Neural progenitor cell (in vitro differentiated cells): ENCODE results near the gene ARPC3. TPM values are rescaled to one million over a fixed set of nuclear protein-coding genes. Genes with fewer than 3 reads are reported as not detected.

Source experiments
- DNase-seq: peaks from one replicate; pipeline ENCODE4 v3.0.0-alpha.2; 2016; ENCODE audit warnings: low spot score
- H2AFZ ChIP-seq: fragments of 200-600 bp; sonication (generic); replicated peaks from 2 replicates; pipeline ENCODE4 v1.6.1; 2016; ENCODE audit warnings: antibody characterized with exemption
- H3F3A ChIP-seq: fragments of 200-600 bp; sonication (generic); 2 replicates; pipeline ENCODE4 v1.6.1; 2016; ENCODE audit warnings: antibody characterized with exemption, low read depth
- H3K27ac ChIP-seq: fragments of 200-600 bp; sonication (generic); 2 replicates; pipeline ENCODE4 v1.5.1; 2016; ENCODE audit warnings: mild to moderate bottlenecking
- H3K27me3 ChIP-seq: fragments of 200-600 bp; sonication (generic); 2 replicates; pipeline ENCODE4 v1.6.1; 2016; ENCODE audit warnings: mild to moderate bottlenecking, moderate library complexity
- H3K36me3 ChIP-seq: fragments of 200-600 bp; sonication (generic); 2 replicates; pipeline ENCODE4 v1.5.1; 2016
- H3K4me1 ChIP-seq: fragments of 200-600 bp; sonication (generic); 2 replicates; pipeline ENCODE4 v1.6.1; 2016; ENCODE audit warnings: mixed run types
- H3K4me2 ChIP-seq: fragments of 200-600 bp; sonication (generic); 2 replicates; pipeline ENCODE4 v1.6.1; 2016
- H3K4me3 ChIP-seq: fragments of 200-600 bp; sonication (generic); 2 replicates; pipeline ENCODE4 v1.5.1; 2016
- H3K79me2 ChIP-seq: fragments of 200-600 bp; sonication (generic); 2 replicates; pipeline ENCODE4 v1.6.1; 2016; ENCODE audit warnings: low read depth
- H3K9ac ChIP-seq: fragments of 200-600 bp; sonication (generic); 2 replicates; pipeline ENCODE4 v1.6.1; 2016
- H3K9me3 ChIP-seq: fragments of 200-600 bp; sonication (generic); 2 replicates; pipeline ENCODE4 v1.5.1; 2016; ENCODE audit warnings: low read depth
- H4K20me1 ChIP-seq: fragments of 200-600 bp; sonication (generic); 2 replicates; pipeline ENCODE4 v1.6.1; 2016; ENCODE audit warnings: low read depth
- H3K27ac Mint-ChIP-seq: 3 replicates; pipeline ENCODE4 v1.8.0; 2021; ENCODE audit warnings: mixed read lengths
- H3K27me3 Mint-ChIP-seq: 2 replicates; pipeline ENCODE4 v1.8.0; 2022; ENCODE audit warnings: low read depth, mild to moderate bottlenecking, inconsistent platforms, moderate library complexity, mixed read lengths; ENCODE audit not compliant: insufficient read depth
- H3K36me3 Mint-ChIP-seq: 3 replicates; pipeline ENCODE4 v1.8.0; 2021; ENCODE audit warnings: mixed read lengths
- H3K4me1 Mint-ChIP-seq: 3 replicates; pipeline ENCODE4 v1.8.0; 2021; ENCODE audit warnings: mixed read lengths
- H3K4me3 Mint-ChIP-seq: 3 replicates; pipeline ENCODE4 v1.8.0; 2021; ENCODE audit warnings: mild to moderate bottlenecking, moderate library complexity, mixed read lengths
- H3K9me3 Mint-ChIP-seq: 3 replicates; pipeline ENCODE4 v1.8.0; 2020; ENCODE audit warnings: mixed read lengths
- CTCF ChIP-seq: fragments of 200-600 bp; sonication (generic); IDR thresholded peaks from 2 replicates; pipeline ENCODE4 v1.5.1; 2017; ENCODE audit warnings: antibody characterized with exemption, mild to moderate bottlenecking
- EZH2 ChIP-seq: fragments of 200-600 bp; sonication (generic); IDR thresholded peaks from 2 replicates; pipeline ENCODE4 v1.6.1; 2017; ENCODE audit warnings: antibody characterized with exemption, mild to moderate bottlenecking, moderate library complexity
- EZH2phosphoT487 ChIP-seq: fragments of 200-600 bp; sonication (generic); IDR thresholded peaks from 2 replicates; pipeline ENCODE4 v1.6.1; 2017; ENCODE audit warnings: antibody characterized with exemption
- total RNA-seq: library from RNA; depleted of rRNA; stranded (reverse); fragments of >200 nt; gene quantifications from 2 replicates; pipeline ENCODE4 v1.2.3, GENCODE V29; 2015; ENCODE audit warnings: low replicate concordance

ARPC3 gene
- total RNA-seq, result 356 and 363 TPM in 2 replicates

- H4K20me1 ChIP-seq, result no peaks in the 10 kb centered on the region
- H3F3A ChIP-seq, result peaks cover 37% of the 10 kb centered on the region
- peaks cover 3% of the 10 kb centered on the region for H3K4me1 ChIP-seq
- peaks cover 13% of the 10 kb centered on the region for H3K4me1 Mint-ChIP-seq
- peak within 1 kb of the TSS; percentile 89 for H3K4me3 ChIP-seq
- no peaks in the 10 kb centered on the region for H3K27me3 Mint-ChIP-seq
- peaks cover 45% of the 10 kb centered on the region for H3K79me2 ChIP-seq
- no peak for TF ChIP-seq EZH2phosphoT487
- no peak for TF ChIP-seq EZH2
- TF ChIP-seq CTCF, result peak; percentile 81
- H3K9me3 Mint-ChIP-seq, result no peaks in the 10 kb centered on the region
- peaks cover 8% of the 10 kb centered on the region for H3K36me3 ChIP-seq
- peak; percentile 96 for DNase-seq
- no peak within 1 kb of the TSS for H3K27ac ChIP-seq
- H3K27ac Mint-ChIP-seq, result peak within 1 kb of the TSS; percentile 94
- H3K9ac ChIP-seq, result peak within 1 kb of the TSS; percentile 59
- peak within 1 kb of the TSS; percentile 99 for H3K4me3 Mint-ChIP-seq
- H3K27me3 ChIP-seq, result no peaks in the 10 kb centered on the region
- H3K4me2 ChIP-seq, result peak within 1 kb of the TSS; percentile 85
- peak within 1 kb of the TSS; percentile 84 for H2AFZ ChIP-seq
- H3K36me3 Mint-ChIP-seq, result peaks cover 9% of the 10 kb centered on the region
- H3K9me3 ChIP-seq, result no peaks in the 10 kb centered on the region
These were observed at the start of gene ARPC3 for GRCh38 chr12:110449799-110450497. Gene ARPC3, minus strand, starts transcription at chr12:110450337. Its CDS starts 77 bp downstream, at chr12:110450260.

GRCh38 chr12:110498984-110499706, 49.0 kb upstream of the ARPC3 start:
- no peak for TF ChIP-seq EZH2
- TF ChIP-seq CTCF, result no peak
- TF ChIP-seq EZH2phosphoT487, result no peak
- H3K9me3 Mint-ChIP-seq, result peaks cover 10% of the 10 kb centered on the region
- no peak for DNase-seq
- no peak overlapping the region for H2AFZ ChIP-seq
- H3K79me2 ChIP-seq, result peaks cover 54% of the 10 kb centered on the region
- H3K4me1 Mint-ChIP-seq, result peaks cover 18% of the 10 kb centered on the region
- H3K4me2 ChIP-seq, result no peak overlapping the region
- no peak overlapping the region for H3K4me3 ChIP-seq
- peaks cover 14% of the 10 kb centered on the region for H3K36me3 Mint-ChIP-seq
- peaks cover 8% of the 10 kb centered on the region for H3K27me3 Mint-ChIP-seq
- H3K27ac Mint-ChIP-seq, result no peak overlapping the region
- H4K20me1 ChIP-seq, result peaks cover 16% of the 10 kb centered on the region
- peaks cover 18% of the 10 kb centered on the region for H3F3A ChIP-seq
- peaks cover 5% of the 10 kb centered on the region for H3K36me3 ChIP-seq
- H3K27me3 ChIP-seq, result peaks cover 11% of the 10 kb centered on the region
- no peaks in the 10 kb centered on the region for H3K9me3 ChIP-seq
- H3K4me1 ChIP-seq, result peaks cover 11% of the 10 kb centered on the region
- H3K27ac ChIP-seq, result no peak overlapping the region
- no peak overlapping the region for H3K9ac ChIP-seq
- H3K4me3 Mint-ChIP-seq, result peak overlapping the region; percentile 57

- H3K27me3 Mint-ChIP-seq, result no peaks in the 10 kb centered on the region
- H3K4me2 ChIP-seq, result no peak overlapping the region
- no peaks in the 10 kb centered on the region for H3F3A ChIP-seq
- H3K4me3 ChIP-seq, result no peak overlapping the region
- no peak for DNase-seq
- peaks cover 10% of the 10 kb centered on the region for H3K36me3 Mint-ChIP-seq
- H3K4me1 Mint-ChIP-seq, result peaks cover 3% of the 10 kb centered on the region
- no peak overlapping the region for H3K4me3 Mint-ChIP-seq
- H3K4me1 ChIP-seq, result no peaks in the 10 kb centered on the region
- no peak overlapping the region for H3K27ac ChIP-seq
- H3K9me3 ChIP-seq, result no peaks in the 10 kb centered on the region
- no peak overlapping the region for H2AFZ ChIP-seq
- H4K20me1 ChIP-seq, result no peaks in the 10 kb centered on the region
- TF ChIP-seq CTCF (no peak), EZH2phosphoT487 (no peak), EZH2 (no peak)
- H3K9ac ChIP-seq, result no peak overlapping the region
- no peaks in the 10 kb centered on the region for H3K27me3 ChIP-seq
- no peak overlapping the region for H3K27ac Mint-ChIP-seq
- peaks cover 14% of the 10 kb centered on the region for H3K79me2 ChIP-seq
- H3K9me3 Mint-ChIP-seq, result peaks cover 2% of the 10 kb centered on the region
- no peaks in the 10 kb centered on the region for H3K36me3 ChIP-seq
These were observed 25.3 kb upstream of the ARPC3 start for GRCh38 chr12:110475426-110475825.
